ENCODE measurements around the gene WAPL.

The WAPL gene

GRCh38 chr10:86439544-86439943, 82.0 kb downstream of the WAPL start:
- Histone ChIP-seq H3K4me2 (ENCODE audit: insufficient read depth, low read length, poor library complexity, severe bottlenecking) (no peak overlapping the region), H2BK5ac (ENCODE audit: low read length) (no peak overlapping the region), H2BK15ac (ENCODE audit: low read length) (no peak overlapping the region), H3K27ac (replicated peaks; ENCODE audit: low read length) (no peak overlapping the region), H3K9ac (ENCODE audit: low read depth, low read length, poor library complexity) (no peak overlapping the region), H3K9me3 (replicated peaks in 1 of 2; ENCODE audit: control insufficient read depth in 2 of 2, insufficient read depth in 1 of 2, low read depth in 1 of 2, low read length in 2 of 2) (no peaks in the 10 kb centered on the region), H4K91ac (ENCODE audit: low read depth, low read length, poor library complexity) (no peak overlapping the region), H3K36me3 (replicated peaks in 1 of 2; ENCODE audit: control insufficient read depth in 2 of 2, insufficient read depth in 2 of 2, low read length in 2 of 2) (peaks cover 19 to 98% of the 10 kb centered on the region in 2 donors), H3K4me1 (ENCODE audit: control insufficient read depth in 2 of 2, insufficient read depth in 1 of 2, low read depth in 1 of 2, low read length in 2 of 2) (no peaks in the 10 kb centered on the region), H2AFZ (ENCODE audit: low read length) (no peak overlapping the region), H3K14ac (ENCODE audit: low read length) (no peak overlapping the region), H3K4me3 (ENCODE audit: low read length in 2 of 2) (no peak overlapping the region), H3K27me3 (ENCODE audit: control insufficient read depth in 3 of 3, insufficient read depth in 3 of 3, low read depth in 1 of 3, low read length in 3 of 3) (no peaks in the 10 kb centered on the region), H3K18ac (ENCODE audit: low read length) (no peak overlapping the region), H3K4ac (ENCODE audit: low read length) (no peak overlapping the region), H3K79me1 (ENCODE audit: low read depth, low read length) (no peaks in the 10 kb centered on the region), H2AK5ac (ENCODE audit: low read depth, low read length) (no peak overlapping the region), H3K23ac (ENCODE audit: low read depth, low read length, poor library complexity) (no peak overlapping the region), H2BK120ac (ENCODE audit: low read depth, low read length) (no peak overlapping the region), H2BK12ac (ENCODE audit: low read length) (no peak overlapping the region), H4K8ac (ENCODE audit: low read depth, low read length) (no peak overlapping the region)
- DNase-seq (ENCODE audit: low spot score): no peak
- no CpG with 5 or more reads among the region's 1 CpG for WGBS, 2 donors (ENCODE audit: extremely low coverage in 2 of 2, insufficient read length in 2 of 2, insufficient replicate concordance in 1 of 2)

DNA sequence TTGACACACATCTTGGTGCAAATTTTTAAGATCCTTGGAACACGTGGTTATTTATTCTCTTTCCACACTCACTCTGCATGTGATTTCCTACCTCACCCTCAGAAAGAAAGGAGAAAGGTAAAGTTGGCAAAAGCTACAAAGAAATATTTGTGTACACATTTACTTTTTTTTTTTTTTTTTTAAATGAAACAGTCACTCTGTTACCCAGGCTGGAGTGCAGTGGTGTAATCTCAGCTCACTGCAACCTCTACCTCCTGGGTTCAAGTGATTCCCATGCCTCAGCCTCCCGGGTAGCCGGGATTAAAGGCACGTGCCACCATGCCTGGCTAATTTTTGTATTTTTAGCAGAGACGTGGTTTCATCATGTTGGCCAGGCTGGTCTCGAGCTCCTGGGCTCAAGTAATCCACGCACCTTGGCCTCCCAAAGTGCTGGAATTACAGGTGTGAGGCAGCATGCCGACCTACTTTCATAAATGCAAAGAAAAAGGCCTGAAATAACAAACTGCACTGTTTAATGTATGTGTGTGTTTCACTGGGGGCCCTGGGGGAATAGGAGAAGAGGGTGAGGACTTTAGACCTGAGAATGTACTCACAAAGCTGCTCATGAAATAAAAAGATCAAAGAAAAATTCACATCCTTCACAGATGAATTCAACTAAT, 83.4 kb downstream of the WAPL start:
- no peak overlapping the region for H3K4me3 ChIP-seq (ENCODE audit: low read length in 2 of 2)
- no peak overlapping the region for H2BK5ac ChIP-seq (ENCODE audit: low read length)
- H3K4ac ChIP-seq (ENCODE audit: low read length): no peak overlapping the region
- peaks cover 17 to 92% of the 10 kb centered on the region in 2 donors for H3K36me3 ChIP-seq (replicated peaks in 1 of 2; ENCODE audit: control insufficient read depth in 2 of 2, insufficient read depth in 2 of 2, low read length in 2 of 2)
- no peak overlapping the region for H3K14ac ChIP-seq (ENCODE audit: low read length)
- H4K91ac ChIP-seq (ENCODE audit: low read depth, low read length, poor library complexity): no peak overlapping the region
- no peak overlapping the region for H2AFZ ChIP-seq (ENCODE audit: low read length)
- H3K18ac ChIP-seq (ENCODE audit: low read length): no peak overlapping the region
- H3K27me3 ChIP-seq (ENCODE audit: control insufficient read depth in 3 of 3, insufficient read depth in 3 of 3, low read depth in 1 of 3, low read length in 3 of 3): no peaks in the 10 kb centered on the region
- H3K9me3 ChIP-seq (replicated peaks in 1 of 2; ENCODE audit: control insufficient read depth in 2 of 2, insufficient read depth in 1 of 2, low read depth in 1 of 2, low read length in 2 of 2): no peaks in the 10 kb centered on the region
- no peak overlapping the region for H3K27ac ChIP-seq (replicated peaks; ENCODE audit: low read length)
- no peaks in the 10 kb centered on the region for H3K79me1 ChIP-seq (ENCODE audit: low read depth, low read length)
- no CpG with 5 or more reads among the region's 8 CpGs for WGBS, 2 donors (ENCODE audit: extremely low coverage in 2 of 2, insufficient read length in 2 of 2, insufficient replicate concordance in 1 of 2)
- no peak overlapping the region for H3K9ac ChIP-seq (ENCODE audit: low read depth, low read length, poor library complexity)
- H3K4me1 ChIP-seq (ENCODE audit: control insufficient read depth in 2 of 2, insufficient read depth in 1 of 2, low read depth in 1 of 2, low read length in 2 of 2): no peaks in the 10 kb centered on the region
- H2BK12ac ChIP-seq (ENCODE audit: low read length): no peak overlapping the region
- no peak overlapping the region for H2BK15ac ChIP-seq (ENCODE audit: low read length)
- H3K4me2 ChIP-seq (ENCODE audit: insufficient read depth, low read length, poor library complexity, severe bottlenecking): no peak overlapping the region
- H2AK5ac ChIP-seq (ENCODE audit: low read depth, low read length): no peak overlapping the region
- no peak overlapping the region for H3K23ac ChIP-seq (ENCODE audit: low read depth, low read length, poor library complexity)
- H4K8ac ChIP-seq (ENCODE audit: low read depth, low read length): no peak overlapping the region
- no peak overlapping the region for H2BK120ac ChIP-seq (ENCODE audit: low read depth, low read length)
- no peak for DNase-seq (ENCODE audit: low spot score)

DNA sequence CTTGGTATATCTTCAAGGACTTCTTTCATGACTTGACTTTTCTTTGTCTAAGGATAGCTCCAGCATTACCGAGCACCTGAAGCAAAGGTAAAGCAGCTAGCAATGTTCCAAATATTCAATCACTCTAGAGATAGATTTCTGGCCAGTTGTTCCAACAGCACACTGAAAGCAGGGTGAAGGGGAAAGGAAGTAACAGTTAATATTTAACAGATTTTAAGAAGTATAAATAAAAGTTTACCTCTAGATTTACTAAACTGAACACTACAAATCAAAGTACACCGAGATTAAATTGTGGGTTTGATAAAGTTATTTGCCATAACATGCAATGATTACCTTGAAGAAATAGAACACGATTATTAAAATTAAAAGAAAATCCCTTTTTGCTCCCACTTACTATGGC, 84.1 kb downstream of the WAPL start:
- Histone ChIP-seq H4K8ac (ENCODE audit: low read depth, low read length) (no peak overlapping the region), H3K27me3 (ENCODE audit: control insufficient read depth in 3 of 3, insufficient read depth in 3 of 3, low read depth in 1 of 3, low read length in 3 of 3) (no peaks in the 10 kb centered on the region), H3K9ac (ENCODE audit: low read depth, low read length, poor library complexity) (no peak overlapping the region), H3K14ac (ENCODE audit: low read length) (no peak overlapping the region), H3K27ac (replicated peaks; ENCODE audit: low read length) (no peak overlapping the region), H2AFZ (ENCODE audit: low read length) (no peak overlapping the region), H4K91ac (ENCODE audit: low read depth, low read length, poor library complexity) (no peak overlapping the region), H3K9me3 (replicated peaks in 1 of 2; ENCODE audit: control insufficient read depth in 2 of 2, insufficient read depth in 1 of 2, low read depth in 1 of 2, low read length in 2 of 2) (no peaks in the 10 kb centered on the region), H3K4ac (ENCODE audit: low read length) (no peak overlapping the region), H3K4me3 (ENCODE audit: low read length in 2 of 2) (no peak overlapping the region), H2BK120ac (ENCODE audit: low read depth, low read length) (no peak overlapping the region), H3K4me1 (ENCODE audit: control insufficient read depth in 2 of 2, insufficient read depth in 1 of 2, low read depth in 1 of 2, low read length in 2 of 2) (no peaks in the 10 kb centered on the region), H2AK5ac (ENCODE audit: low read depth, low read length) (no peak overlapping the region), H3K36me3 (replicated peaks in 1 of 2; ENCODE audit: control insufficient read depth in 2 of 2, insufficient read depth in 2 of 2, low read length in 2 of 2) (peaks cover 17 to 84% of the 10 kb centered on the region in 2 donors), H2BK5ac (ENCODE audit: low read length) (no peak overlapping the region), H3K4me2 (ENCODE audit: insufficient read depth, low read length, poor library complexity, severe bottlenecking) (no peak overlapping the region), H3K79me1 (ENCODE audit: low read depth, low read length) (no peaks in the 10 kb centered on the region), H2BK12ac (ENCODE audit: low read length) (no peak overlapping the region), H3K23ac (ENCODE audit: low read depth, low read length, poor library complexity) (no peak overlapping the region), H3K18ac (ENCODE audit: low read length) (no peak overlapping the region), H2BK15ac (ENCODE audit: low read length) (no peak overlapping the region)
- WGBS, 2 donors (ENCODE audit: extremely low coverage in 2 of 2, insufficient read length in 2 of 2, insufficient replicate concordance in 1 of 2): no CpG with 5 or more reads among the region's 3 CpGs
- DNase-seq (ENCODE audit: low spot score): no peak

DNA sequence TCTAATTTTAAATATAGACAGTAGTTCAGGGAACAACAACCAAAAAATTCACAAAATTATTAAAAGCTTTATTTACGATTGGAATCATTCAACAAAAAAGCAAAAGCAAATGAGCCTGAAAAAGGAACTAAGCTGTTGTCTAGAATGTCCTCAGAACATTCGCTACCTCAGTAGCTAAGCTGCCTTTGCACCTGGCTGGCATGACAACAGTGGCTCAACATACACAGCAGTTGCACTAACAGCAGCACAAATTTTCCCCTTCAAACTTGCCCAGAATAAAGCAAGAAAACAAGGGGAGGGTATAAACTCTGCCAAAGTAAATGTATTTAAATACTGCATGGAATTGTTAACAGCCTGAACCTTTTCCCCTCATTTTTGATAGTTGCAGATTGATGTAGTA, 84.6 kb downstream of the WAPL start:
- no peak for DNase-seq (ENCODE audit: low spot score)

More for the DNA sequence above, 84.6 kb downstream of the WAPL start:
- no peak overlapping the region for H3K9ac ChIP-seq (ENCODE audit: low read depth, low read length, poor library complexity)
- H2AFZ ChIP-seq (ENCODE audit: low read length): no peak overlapping the region
- H4K8ac ChIP-seq (ENCODE audit: low read depth, low read length): no peak overlapping the region
- no peak overlapping the region for H3K14ac ChIP-seq (ENCODE audit: low read length)
- no peak overlapping the region for H3K27ac ChIP-seq (replicated peaks; ENCODE audit: low read length)
- no peak overlapping the region for H3K4me2 ChIP-seq (ENCODE audit: insufficient read depth, low read length, poor library complexity, severe bottlenecking)
- H3K36me3 ChIP-seq (replicated peaks in 1 of 2; ENCODE audit: control insufficient read depth in 2 of 2, insufficient read depth in 2 of 2, low read length in 2 of 2): peaks cover 17 to 79% of the 10 kb centered on the region in 2 donors
- H2BK15ac ChIP-seq (ENCODE audit: low read length): no peak overlapping the region
- H3K18ac ChIP-seq (ENCODE audit: low read length): no peak overlapping the region
- H2BK5ac ChIP-seq (ENCODE audit: low read length): no peak overlapping the region
- no peaks in the 10 kb centered on the region for H3K4me1 ChIP-seq (ENCODE audit: control insufficient read depth in 2 of 2, insufficient read depth in 1 of 2, low read depth in 1 of 2, low read length in 2 of 2)
- H3K23ac ChIP-seq (ENCODE audit: low read depth, low read length, poor library complexity): no peak overlapping the region
- no peak overlapping the region for H4K91ac ChIP-seq (ENCODE audit: low read depth, low read length, poor library complexity)
- H3K4me3 ChIP-seq (ENCODE audit: low read length in 2 of 2): no peak overlapping the region
- H3K79me1 ChIP-seq (ENCODE audit: low read depth, low read length): no peaks in the 10 kb centered on the region
- H2AK5ac ChIP-seq (ENCODE audit: low read depth, low read length): no peak overlapping the region
- no peak overlapping the region for H2BK120ac ChIP-seq (ENCODE audit: low read depth, low read length)
- H3K9me3 ChIP-seq (replicated peaks in 1 of 2; ENCODE audit: control insufficient read depth in 2 of 2, insufficient read depth in 1 of 2, low read depth in 1 of 2, low read length in 2 of 2): no peaks in the 10 kb centered on the region
- H3K27me3 ChIP-seq (ENCODE audit: control insufficient read depth in 3 of 3, insufficient read depth in 3 of 3, low read depth in 1 of 3, low read length in 3 of 3): no peaks in the 10 kb centered on the region
- H3K4ac ChIP-seq (ENCODE audit: low read length): no peak overlapping the region
- no CpG with 5 or more reads among the region's 2 CpGs for WGBS, 2 donors (ENCODE audit: extremely low coverage in 2 of 2, insufficient read length in 2 of 2, insufficient replicate concordance in 1 of 2)
- H2BK12ac ChIP-seq (ENCODE audit: low read length): no peak overlapping the region

Measured in neuronal stem cell (in vitro differentiated cells).